ENCODE results near the gene SLC22A2.

The SLC22A2 gene

GRCh38 chr6:160273196-160273595 is 14.6 kb upstream of the SLC22A2 start:
- DNase-seq = no peak

- no peak for DNase-seq
Measured at GRCh38 chr6:160272707-160273106, 14.1 kb upstream of the SLC22A2 start.

GRCh38 chr6:160270347-160270746 is 11.7 kb upstream of the SLC22A2 start:
- no peak for DNase-seq

- DNase-seq = no peak
Measured at GRCh38 chr6:160269771-160270170, 11.2 kb upstream of the SLC22A2 start.

GRCh38 chr6:160269023-160269521 is 10.5 kb upstream of the SLC22A2 start:
- no peak for DNase-seq

GRCh38 chr6:160267102-160267501 is 8.5 kb upstream of the SLC22A2 start:
- no peak for DNase-seq

- no peak for DNase-seq
Measured at GRCh38 chr6:160265869-160266476, 7.4 kb upstream of the SLC22A2 start.

GRCh38 chr6:160264061-160264612 is 5.5 kb upstream of the SLC22A2 start:
- no peak for DNase-seq

GRCh38 chr6:160263196-160263939 is 4.7 kb upstream of the SLC22A2 start:
- no peak for DNase-seq

GRCh38 chr6:160261991-160262680 is 3.5 kb upstream of the SLC22A2 start:
- DNase-seq = no peak

- DNase-seq = no peak
Measured at GRCh38 chr6:160260803-160261450, 2.3 kb upstream of the SLC22A2 start.

GRCh38 chr6:160260367-160260766 is 1.7 kb upstream of the SLC22A2 start:
- no peak for DNase-seq

GRCh38 chr6:160259598-160259997 is 977 bp upstream of the SLC22A2 start:
- DNase-seq = no peak

- no peak for DNase-seq
Measured at GRCh38 chr6:160259143-160259425, 463 bp upstream of the SLC22A2 start.

- no peak for DNase-seq
Measured at GRCh38 chr6:160256445-160256844, 2.2 kb downstream of the SLC22A2 start.

GRCh38 chr6:160254467-160255312 is 3.9 kb downstream of the SLC22A2 start:
- DNase-seq = no peak

- DNase-seq = no peak
Measured at GRCh38 chr6:160253714-160254113, 4.9 kb downstream of the SLC22A2 start.

GRCh38 chr6:160253292-160253691 is 5.3 kb downstream of the SLC22A2 start:
- DNase-seq = no peak

GRCh38 chr6:160252073-160252813 is 6.4 kb downstream of the SLC22A2 start:
- DNase-seq = no peak

GRCh38 chr6:160249671-160250070 is 8.9 kb downstream of the SLC22A2 start:
- DNase-seq = no peak

- DNase-seq = no peak
Measured at GRCh38 chr6:160248538-160248937, 10.1 kb downstream of the SLC22A2 start.

- no peak for DNase-seq
Measured at GRCh38 chr6:160247457-160247883, 11.2 kb downstream of the SLC22A2 start.

Measured in amniotic stem cell (primary cell).